K562 treated with DMSO at 1 percent for 12 hours (cell line): ENCODE results near the gene DNAAF3. TPM values are rescaled to one million over a fixed set of nuclear protein-coding genes. Genes with fewer than 3 reads are reported as not detected.

Source experiments
- total RNA-seq: library from RNA; unstranded; fragments of 300-600 nt; gene quantifications from 2 replicates; pipeline ENCODE4 v1.2.3, GENCODE V29; 2022; ENCODE audit not compliant: insufficient read depth

Gene DNAAF3
- 10.1 and 13.7 TPM in 2 replicates for total RNA-seq

DNA sequence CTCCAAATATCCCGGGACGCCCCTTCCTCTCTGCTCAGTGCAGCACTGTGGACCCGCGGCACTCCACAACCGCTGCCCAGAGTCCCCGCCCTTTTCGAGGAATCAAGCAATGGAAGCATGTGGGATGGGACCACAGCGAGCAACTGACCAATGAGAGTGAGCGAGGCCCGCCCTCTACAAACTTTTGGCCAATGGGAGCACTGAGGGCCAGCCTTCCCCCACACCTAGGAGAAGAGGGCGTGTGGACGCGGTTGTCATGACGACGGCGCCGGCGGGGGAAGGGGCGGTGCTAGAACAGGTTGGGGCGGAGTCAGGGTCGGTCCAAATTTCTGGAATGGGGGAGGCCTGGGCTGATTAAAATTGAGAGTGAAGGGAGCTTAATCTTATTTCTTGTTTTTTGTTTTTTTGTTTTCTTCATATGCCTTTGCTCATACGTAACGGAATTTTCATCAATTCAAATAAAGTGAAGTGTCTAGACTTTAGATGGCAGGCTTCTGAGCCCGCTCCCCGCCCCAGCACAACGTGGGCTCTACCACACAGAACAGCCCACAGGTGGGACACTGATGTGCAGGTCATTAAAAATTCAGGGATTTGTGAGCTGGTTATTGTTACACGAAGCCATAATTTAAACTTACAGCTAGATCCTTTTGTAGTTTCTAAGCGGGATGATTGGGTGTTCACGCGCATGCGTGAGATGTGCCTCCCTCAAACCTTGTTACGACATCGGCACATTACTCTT is at the start of gene DNAAF3:
TSS of gene DNAAF3 (minus strand) at position 84 of the 739 bp plus-strand sequence. CDS start 200 bp downstream, outside the sequence.

DNA sequence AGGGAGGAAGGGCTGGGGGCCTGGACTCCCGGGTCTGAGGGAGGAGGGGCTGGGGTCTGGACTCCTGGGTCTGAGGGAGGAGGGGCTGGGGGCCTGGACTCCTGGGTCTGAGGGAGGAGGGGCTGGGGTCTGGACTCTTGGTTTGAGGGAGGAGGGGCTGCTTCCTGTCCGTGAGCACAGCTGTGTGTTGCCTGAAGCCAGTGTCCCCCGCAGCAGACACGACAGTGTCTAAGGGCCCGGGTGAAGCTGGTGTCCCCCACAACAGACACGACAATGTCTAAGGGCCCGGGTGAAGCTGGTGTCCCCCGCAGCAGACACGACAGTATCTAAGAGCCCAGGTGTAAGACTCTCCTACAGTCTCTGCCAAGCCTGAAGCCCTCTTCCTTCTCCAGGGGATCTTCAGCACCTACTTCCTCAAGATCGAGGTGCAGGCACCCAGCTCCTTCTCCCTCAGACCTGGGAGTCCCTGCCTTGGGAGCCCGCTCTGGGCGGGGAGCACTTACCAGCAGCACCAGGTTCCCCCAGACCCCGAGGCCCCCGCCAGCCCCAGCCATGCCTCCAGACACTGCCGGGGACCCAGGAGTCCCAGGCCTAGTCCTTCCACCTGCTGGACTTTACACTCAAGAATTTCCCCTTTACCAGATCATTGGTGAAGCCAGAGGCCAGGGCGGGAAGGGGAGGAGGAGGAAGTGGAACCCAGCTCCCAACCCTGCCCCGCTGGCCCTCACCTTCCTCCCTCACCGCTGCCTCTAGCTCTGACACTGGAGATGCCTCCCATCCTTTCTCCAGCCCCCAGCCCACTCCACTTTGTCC is 42.7 kb upstream of the DNAAF3 start, which contains the start of gene PTPRH:
TSS of gene PTPRH (minus strand) at position 622 of the 813 bp plus-strand sequence. CDS start at position 554, 68 bp downstream.

DNA sequence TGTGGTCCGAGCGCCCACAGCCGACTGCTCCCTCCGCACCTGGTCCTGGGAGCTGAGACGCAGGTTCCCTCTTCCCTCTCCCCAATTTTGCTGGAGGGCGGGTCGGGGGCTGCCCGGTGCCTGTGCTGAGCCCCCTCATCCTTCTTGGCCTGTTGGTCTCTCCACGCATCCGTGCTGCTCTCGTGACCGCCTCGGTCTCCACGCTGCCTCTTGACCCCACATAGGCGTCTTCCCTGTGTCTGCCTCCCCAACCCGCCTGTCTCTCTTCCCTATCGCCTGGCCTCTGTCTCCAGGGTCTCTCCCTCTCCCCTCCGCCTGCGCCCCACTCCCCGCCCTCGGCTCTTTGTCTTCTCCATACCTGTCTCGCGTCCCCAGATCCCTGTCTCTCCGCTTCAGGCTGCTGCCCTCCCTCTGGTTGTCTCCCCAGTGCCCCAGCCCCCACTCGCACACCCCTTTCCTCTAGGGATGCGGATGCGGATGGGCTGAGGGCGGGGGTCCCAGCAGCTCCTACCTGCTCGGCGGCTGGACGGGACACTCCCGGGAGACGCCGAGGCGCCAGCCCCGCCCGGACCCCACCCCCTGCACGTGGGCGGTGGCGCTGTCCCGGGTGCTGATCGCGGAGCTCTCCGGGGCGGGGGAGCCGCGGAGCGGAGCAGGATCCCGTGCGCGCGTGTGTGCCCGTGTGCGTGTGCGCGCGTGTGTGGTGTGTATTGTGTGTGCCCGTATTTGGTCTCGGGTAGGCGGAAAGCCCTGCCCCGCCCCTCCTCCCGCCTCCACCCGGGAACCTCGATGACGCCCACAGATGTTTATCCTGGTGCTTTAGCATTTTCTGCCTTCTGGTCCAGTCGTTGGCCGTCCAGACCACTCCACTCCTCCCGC is 13.4 kb upstream of the DNAAF3 start, which contains the start of gene SYT5:
TSS of gene SYT5 (minus strand) at position 684 of the 879 bp plus-strand sequence. CDS start 1,248 bp downstream, outside the sequence.

DNA sequence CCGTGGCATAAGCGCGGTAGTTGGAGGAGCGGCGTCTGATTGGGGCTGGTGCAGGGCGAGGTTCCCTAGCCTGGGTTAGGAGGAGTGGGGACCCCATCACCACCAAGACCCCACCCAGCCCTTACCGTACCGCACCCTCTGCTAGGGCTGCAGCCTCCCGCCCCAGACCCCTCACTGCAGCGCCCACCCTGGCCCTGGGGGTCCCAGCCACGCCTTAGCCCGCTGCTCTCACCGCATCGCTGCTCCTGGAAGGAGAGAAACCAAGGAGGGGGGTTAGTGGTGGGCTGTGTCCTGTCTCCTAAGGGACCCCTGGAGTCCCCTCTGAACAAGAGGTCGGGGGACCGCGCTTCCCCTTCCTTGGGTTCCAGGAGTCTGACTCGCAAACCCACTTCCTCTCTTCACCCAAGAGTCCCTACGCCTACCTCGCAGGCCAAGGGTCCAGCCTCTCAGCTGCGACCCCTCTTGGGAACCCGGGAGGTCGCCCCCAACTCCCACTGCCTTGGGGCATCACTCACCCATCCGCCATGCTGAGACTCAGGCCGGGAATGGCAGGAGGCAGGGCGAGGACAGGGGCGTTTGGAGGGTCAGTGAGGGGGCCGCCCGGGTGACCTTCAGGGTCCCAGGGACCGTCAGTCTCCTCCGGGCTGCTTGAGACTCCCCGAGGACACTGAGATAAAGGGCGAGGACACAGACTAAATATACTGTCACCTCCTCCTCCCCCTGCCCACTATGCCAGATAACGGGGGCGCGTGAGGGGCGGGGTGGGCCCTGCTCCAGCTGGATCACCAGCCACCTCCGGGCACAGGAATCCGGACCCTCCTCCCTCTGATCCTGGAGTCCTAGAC is 9.1 kb downstream of the DNAAF3 start, which contains the start of gene TNNI3:
TSS of gene TNNI3 (minus strand) at position 669 of the 845 bp plus-strand sequence. CDS start at position 526, 143 bp downstream.

DNA sequence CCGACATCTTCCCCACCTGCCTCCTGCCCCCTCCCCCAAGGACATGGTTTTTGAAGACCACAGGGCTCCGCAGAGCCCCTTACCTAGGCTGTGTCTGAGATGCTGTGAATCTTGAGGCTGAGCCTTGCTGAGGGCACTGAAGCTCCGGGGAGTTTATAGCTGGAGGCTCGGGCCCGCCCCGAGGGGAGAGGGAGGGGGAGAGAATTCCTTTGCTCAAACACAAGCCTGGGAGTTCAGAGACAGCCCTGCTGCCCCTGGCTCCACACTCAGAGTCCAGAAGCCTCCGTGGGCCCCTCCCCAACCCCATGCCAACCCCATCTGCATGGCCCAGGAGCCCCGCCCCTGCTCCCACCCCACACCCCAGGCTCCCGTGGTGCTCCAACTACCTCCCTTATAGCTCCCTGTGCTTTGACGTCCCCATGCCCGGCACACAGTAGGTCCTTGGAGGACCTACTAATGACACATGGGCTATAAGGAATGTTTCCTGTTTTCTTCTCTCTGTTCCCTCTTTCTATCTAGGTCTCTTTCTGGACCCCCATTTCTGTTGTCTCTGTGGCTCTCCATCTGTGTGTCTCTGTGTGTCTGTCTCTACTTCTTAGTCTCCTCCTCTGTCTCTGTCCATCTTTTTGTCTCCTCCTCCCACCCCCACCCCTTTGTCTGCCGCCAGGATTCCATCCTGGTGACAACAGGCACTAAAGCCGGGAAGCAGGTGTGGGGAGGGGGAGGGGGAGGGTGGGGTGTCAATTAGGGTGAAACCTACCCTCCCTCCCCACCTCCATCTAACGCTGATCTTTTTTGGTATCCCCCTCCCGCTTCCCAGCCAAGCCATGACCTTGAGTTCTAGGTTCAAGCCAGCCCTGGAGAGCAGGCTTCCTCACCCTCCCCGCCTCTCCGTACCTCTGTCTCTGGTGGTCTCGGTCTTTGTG is 17.1 kb downstream of the DNAAF3 start, which contains the start of gene TNNT1:
TSS of gene TNNT1 (minus strand) at position 129 of the 926 bp plus-strand sequence. CDS start 2,049 bp downstream, outside the sequence.

DNA sequence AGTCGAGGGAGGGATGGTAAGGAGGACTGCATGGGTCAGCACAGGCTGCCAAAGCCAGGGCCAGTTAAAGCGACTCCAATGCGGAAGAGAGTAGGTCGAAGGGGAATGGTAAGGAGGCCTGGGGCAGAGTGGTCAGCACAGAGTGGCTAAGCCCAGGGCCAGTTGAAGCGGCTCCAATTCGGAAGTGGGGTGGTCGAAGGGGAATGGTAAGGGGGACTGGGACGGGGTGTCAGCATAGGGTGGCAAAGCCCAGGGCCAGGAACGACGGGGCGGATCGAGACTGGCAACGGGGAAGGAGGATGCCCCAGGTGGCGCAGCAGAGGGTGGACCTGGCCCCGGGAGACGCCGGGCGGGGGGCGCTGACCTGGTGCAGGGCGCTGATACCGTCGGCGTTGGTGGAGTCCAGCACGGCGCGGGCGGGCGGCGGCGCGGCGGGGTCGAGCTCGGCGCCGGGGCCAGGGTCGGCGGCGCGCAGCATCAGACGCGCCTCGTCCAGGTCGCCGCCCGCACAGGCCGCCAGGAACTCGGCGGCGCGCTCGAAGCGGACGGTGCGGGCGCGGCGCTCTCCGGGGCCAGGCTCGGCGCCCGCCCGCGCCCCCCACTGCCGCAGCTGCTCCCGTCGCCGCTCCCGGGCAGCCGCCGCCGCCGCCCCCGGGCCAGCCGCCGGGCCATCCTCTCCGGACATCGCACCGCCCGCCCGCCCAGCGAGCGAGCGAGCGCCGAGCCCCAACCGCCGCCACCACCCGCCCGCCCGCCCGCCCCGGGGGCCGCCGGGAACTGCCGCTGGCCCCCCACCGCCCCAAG is 49.4 kb downstream of the DNAAF3 start, which contains the start of gene PPP1R12C:
TSS of gene PPP1R12C (minus strand) at position 779 of the 804 bp plus-strand sequence. CDS start at position 685, 94 bp downstream.

Other genes with a start within 250 kb of the DNAAF3 start
- 0.19 TPM in 1 of 2 replicates, not detected in the other for gene NLRP7, start 219.1 kb downstream of the DNAAF3 start, total RNA-seq
- gene NLRP2, start 200.2 kb downstream of the DNAAF3 start, total RNA-seq, result 21.9 and 41.0 TPM in 2 replicates
- 0.97 and 1.4 TPM in 2 replicates for gene GP6, start 128.3 kb downstream of the DNAAF3 start, total RNA-seq
- gene RDH13, start 103.5 kb downstream of the DNAAF3 start, total RNA-seq, result 20.5 and 29.5 TPM in 2 replicates
- 15.4 and 16.9 TPM in 2 replicates for gene EPS8L1, start 90.7 kb downstream of the DNAAF3 start, total RNA-seq
- gene PPP1R12C, start 49.0 kb downstream of the DNAAF3 start, total RNA-seq, result 85.5 and 96.1 TPM in 2 replicates
- gene TNNT1, start 17.4 kb downstream of the DNAAF3 start, total RNA-seq, result 273 and 285 TPM in 2 replicates
- 40.1 and 85.1 TPM in 2 replicates for gene TNNI3, start 8.9 kb downstream of the DNAAF3 start, total RNA-seq
- 1.7 and 2.5 TPM in 2 replicates for gene SYT5, start 13.7 kb upstream of the DNAAF3 start, total RNA-seq
- gene PTPRH, start 42.9 kb upstream of the DNAAF3 start, total RNA-seq, result 21.5 and 35.6 TPM in 2 replicates
- gene TMEM86B, start 62.1 kb upstream of the DNAAF3 start, total RNA-seq, result 11.5 and 15.2 TPM in 2 replicates
- 46.2 and 90.6 TPM in 2 replicates for gene PPP6R1, start 92.4 kb upstream of the DNAAF3 start, total RNA-seq
- 58.4 and 81.1 TPM in 2 replicates for gene HSPBP1, start 113.5 kb upstream of the DNAAF3 start, total RNA-seq
- gene BRSK1, start 117.4 kb upstream of the DNAAF3 start, total RNA-seq, result 4.5 and 10.7 TPM in 2 replicates
- gene TMEM150B, start 158.7 kb upstream of the DNAAF3 start, total RNA-seq, result 2.9 and 5.4 TPM in 2 replicates
- 51.9 and 64.6 TPM in 2 replicates for gene KMT5C, start 173.3 kb upstream of the DNAAF3 start, total RNA-seq
- 0.33 and 0.78 TPM in 2 replicates for gene COX6B2, start 188.1 kb upstream of the DNAAF3 start, total RNA-seq
- not detected in 2 replicates for gene GARIN5B, start 196.6 kb upstream of the DNAAF3 start, total RNA-seq
- not detected in 2 replicates for gene IL11, start 203.8 kb upstream of the DNAAF3 start, total RNA-seq
- not detected in 2 replicates for gene TMEM190, start 210.2 kb upstream of the DNAAF3 start, total RNA-seq
- 13.7 and 15.5 TPM in 2 replicates for gene TMEM238, start 217.7 kb upstream of the DNAAF3 start, total RNA-seq
- gene RPL28, start 219.3 kb upstream of the DNAAF3 start, total RNA-seq, result 3,491 and 4,700 TPM in 2 replicates
- gene UBE2S, start 241.2 kb upstream of the DNAAF3 start, total RNA-seq, result 348 and 598 TPM in 2 replicates